HG02884 (cell line): ENCODE data around the gene DGKA.
A peak's percentile ranks its signal among the peaks of the same experiment; 100 is the strongest.
"Not testable (repeated sequence)": the region's sequence is repeated elsewhere in the genome, so short reads cannot be mapped to it uniquely, and the experiment has no call there.

Source experiments
- ATAC-seq: cut with Tn5 transposase; IDR thresholded peaks from one replicate; pipeline ENCODE4 v1.9.1; 2021; ENCODE audit warnings: mild to moderate bottlenecking, moderate library complexity; ENCODE audit not compliant: unreplicated experiment

The DGKA gene

GRCh38 chr12:55966408-55967281, 35.7 kb downstream of the DGKA start, which contains the start of gene CDK2:
Gene CDK2 (plus strand): TSS chr12:55966830. CDS start chr12:55967009, 179 bp downstream.
- peak; percentile 93 for ATAC-seq

- no peak for ATAC-seq
Observed at GRCh38 chr12:55969356-55969755, 38.4 kb downstream of the DGKA start.

- no peak for ATAC-seq
Observed at GRCh38 chr12:55970775-55971174, 39.8 kb downstream of the DGKA start.

GRCh38 chr12:55972042-55972441, 41.1 kb downstream of the DGKA start:
- ATAC-seq, result no peak

GRCh38 chr12:55972456-55972855, 41.5 kb downstream of the DGKA start:
- no peak for ATAC-seq

GRCh38 chr12:55972911-55973598, 42.1 kb downstream of the DGKA start:
- no peak for ATAC-seq

- peak; percentile 89 for ATAC-seq
Observed at GRCh38 chr12:55973599-55974307, 42.8 kb downstream of the DGKA start, which contains the start of gene RAB5B. Gene RAB5B (plus strand): TSS chr12:55974078. CDS start chr12:55986961, 12,883 bp downstream.

- ATAC-seq, result peak; percentile 8
Observed at GRCh38 chr12:55974308-55974730, 43.4 kb downstream of the DGKA start.

GRCh38 chr12:55978393-55978792, 47.4 kb downstream of the DGKA start:
- ATAC-seq, result no peak

- ATAC-seq, result no peak
Observed at GRCh38 chr12:55979069-55979468, 48.1 kb downstream of the DGKA start.

GRCh38 chr12:55981882-55982281, 50.9 kb downstream of the DGKA start:
- not testable (repeated sequence) for ATAC-seq

- ATAC-seq, result peak; percentile 76
Observed at GRCh38 chr12:55982319-55982936, 51.5 kb downstream of the DGKA start.

- ATAC-seq, result no peak
Observed at GRCh38 chr12:55983232-55983842, 52.4 kb downstream of the DGKA start.

- ATAC-seq, result no peak
Observed at GRCh38 chr12:55984861-55985260, 53.9 kb downstream of the DGKA start.

GRCh38 chr12:55985341-55985740, 54.4 kb downstream of the DGKA start:
- ATAC-seq, result no peak

- ATAC-seq, result not testable (repeated sequence)
Observed at GRCh38 chr12:55985976-55986375, 55.0 kb downstream of the DGKA start.

GRCh38 chr12:55991110-55991509, 60.1 kb downstream of the DGKA start:
- no peak for ATAC-seq

GRCh38 chr12:55993230-55993853, 62.4 kb downstream of the DGKA start:
- no peak for ATAC-seq

- ATAC-seq, result no peak
Observed at GRCh38 chr12:55995366-55995765, 64.4 kb downstream of the DGKA start.

GRCh38 chr12:55996201-55996714, 65.3 kb downstream of the DGKA start:
- no peak for ATAC-seq
